GM21528 (cell line): Measurements from ENCODE around the gene ASIC3.
"Not testable (repeated sequence)": the region's sequence is repeated elsewhere in the genome, so short reads cannot be mapped to it uniquely, and the experiment has no call there.

Experiments
- ATAC-seq: cut with Tn5 transposase; IDR thresholded peaks from one replicate; pipeline ENCODE4 v1.9.1; 2021; ENCODE audit warnings: mild to moderate bottlenecking, moderate library complexity; ENCODE audit not compliant: unreplicated experiment, low FRiP score

Gene ASIC3

DNA sequence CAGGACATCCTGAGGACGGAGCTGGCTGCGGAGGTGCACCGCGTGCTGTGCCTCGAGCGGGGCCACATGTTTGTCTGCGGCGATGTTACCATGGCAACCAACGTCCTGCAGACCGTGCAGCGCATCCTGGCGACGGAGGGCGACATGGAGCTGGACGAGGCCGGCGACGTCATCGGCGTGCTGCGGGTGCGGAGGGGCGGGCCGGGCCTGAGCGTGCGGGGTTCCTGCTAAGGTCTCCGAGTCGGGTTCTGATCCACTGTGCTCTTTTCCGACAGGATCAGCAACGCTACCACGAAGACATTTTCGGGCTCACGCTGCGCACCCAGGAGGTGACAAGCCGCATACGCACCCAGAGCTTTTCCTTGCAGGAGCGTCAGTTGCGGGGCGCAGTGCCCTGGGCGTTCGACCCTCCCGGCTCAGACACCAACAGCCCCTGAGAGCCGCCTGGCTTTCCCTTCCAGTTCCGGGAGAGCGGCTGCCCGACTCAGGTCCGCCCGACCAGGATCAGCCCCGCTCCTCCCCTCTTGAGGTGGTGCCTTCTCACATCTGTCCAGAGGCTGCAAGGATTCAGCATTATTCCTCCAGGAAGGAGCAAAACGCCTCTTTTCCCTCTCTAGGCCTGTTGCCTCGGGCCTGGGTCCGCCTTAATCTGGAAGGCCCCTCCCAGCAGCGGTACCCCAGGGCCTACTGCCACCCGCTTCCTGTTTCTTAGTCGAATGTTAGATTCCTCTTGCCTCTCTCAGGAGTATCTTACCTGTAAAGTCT, 34.4 kb upstream of the ASIC3 start:
- ATAC-seq = no peak

- no peak for ATAC-seq
Observed at GRCh38 chr7:151014950-151015349, 33.4 kb upstream of the ASIC3 start.

DNA sequence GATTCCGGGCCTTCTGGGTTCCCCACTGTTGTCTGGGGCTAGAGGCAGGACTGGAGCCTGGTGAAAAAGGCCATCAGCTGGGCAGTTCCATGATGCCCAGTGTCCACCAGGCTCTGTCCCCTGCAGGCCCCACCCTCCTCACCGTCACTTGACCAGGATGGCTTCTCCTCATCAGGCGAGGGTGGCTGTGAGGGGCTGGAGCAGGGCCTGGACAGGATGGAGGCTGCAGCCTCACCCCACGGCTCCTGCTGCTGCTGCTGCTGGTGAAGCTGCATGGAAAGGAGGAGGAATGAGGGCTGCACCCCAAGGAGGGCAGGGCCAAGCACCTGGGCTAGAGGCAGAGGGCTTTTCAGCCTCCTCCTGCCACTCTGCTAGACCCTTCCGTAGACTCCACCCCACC, 32.4 kb upstream of the ASIC3 start:
- no peak for ATAC-seq

DNA sequence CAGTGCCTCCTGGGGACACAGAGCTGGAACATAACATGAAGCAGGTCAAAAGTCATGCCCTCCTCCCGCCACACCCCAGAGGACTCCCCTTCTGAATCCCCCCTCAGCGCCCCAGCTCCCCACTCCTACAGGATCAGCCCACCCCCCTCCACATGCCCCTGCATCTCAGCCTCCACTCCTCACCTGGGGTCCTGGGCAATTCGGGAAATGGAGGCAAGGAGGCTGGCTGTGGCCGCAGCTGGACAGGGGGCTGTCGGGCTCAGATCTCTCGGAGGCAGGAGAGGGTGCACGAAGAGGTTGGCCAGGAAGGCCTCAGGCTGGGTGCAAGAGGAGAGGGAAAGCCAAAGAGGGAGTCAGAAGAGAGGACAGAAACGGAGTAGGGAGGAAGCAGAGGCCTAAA, 31.8 kb upstream of the ASIC3 start:
- no peak for ATAC-seq

GRCh38 chr7:151016942-151017341, 31.4 kb upstream of the ASIC3 start:
- no peak for ATAC-seq

GRCh38 chr7:151017370-151017952, 30.9 kb upstream of the ASIC3 start:
- ATAC-seq = no peak

GRCh38 chr7:151017953-151018420, 30.3 kb upstream of the ASIC3 start:
- no peak for ATAC-seq

- ATAC-seq = no peak
Observed at GRCh38 chr7:151018421-151019129, 29.8 kb upstream of the ASIC3 start.

GRCh38 chr7:151019130-151019447, 29.2 kb upstream of the ASIC3 start:
- ATAC-seq = no peak

DNA sequence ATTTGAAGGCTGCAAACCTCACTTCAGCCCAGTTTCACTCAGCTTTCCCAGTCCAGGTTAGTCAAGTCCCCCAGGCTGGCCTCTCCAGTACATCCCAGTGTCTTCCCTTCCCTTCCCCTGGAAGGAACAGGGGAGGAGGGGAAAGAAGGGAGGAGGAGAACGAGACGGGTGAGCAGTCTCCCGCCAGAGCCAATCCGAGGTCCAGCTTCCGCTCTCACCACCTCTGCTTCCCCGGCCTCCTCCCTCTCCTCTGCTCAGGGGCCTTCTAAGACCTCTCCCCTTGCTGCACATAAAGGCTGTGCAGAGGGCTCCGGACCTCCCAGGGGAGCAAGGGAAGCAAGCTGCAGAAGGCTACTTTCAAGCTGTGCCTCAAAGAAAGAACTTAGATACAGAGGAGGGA, 28.1 kb upstream of the ASIC3 start:
- no peak for ATAC-seq

DNA sequence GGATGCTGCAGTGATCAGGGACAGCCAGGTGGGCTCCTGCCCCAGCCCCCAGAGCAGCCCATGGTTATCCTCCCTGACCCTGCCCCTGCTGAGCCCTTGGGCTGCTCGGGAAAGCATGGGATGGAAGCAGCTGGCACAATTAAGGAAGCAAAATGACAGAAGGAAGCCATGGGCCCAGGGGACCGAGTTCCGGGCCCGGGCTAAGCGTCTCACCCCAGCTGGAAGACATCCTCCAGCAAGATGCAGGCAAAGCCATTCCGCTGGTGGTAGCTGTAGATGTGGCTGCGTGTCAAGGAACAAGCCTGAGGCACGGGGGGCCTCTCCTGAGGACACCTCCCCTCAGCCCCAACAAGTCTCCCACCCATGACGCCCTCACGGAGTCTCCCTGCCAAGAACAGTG, 25.1 kb upstream of the ASIC3 start:
- no peak for ATAC-seq

DNA sequence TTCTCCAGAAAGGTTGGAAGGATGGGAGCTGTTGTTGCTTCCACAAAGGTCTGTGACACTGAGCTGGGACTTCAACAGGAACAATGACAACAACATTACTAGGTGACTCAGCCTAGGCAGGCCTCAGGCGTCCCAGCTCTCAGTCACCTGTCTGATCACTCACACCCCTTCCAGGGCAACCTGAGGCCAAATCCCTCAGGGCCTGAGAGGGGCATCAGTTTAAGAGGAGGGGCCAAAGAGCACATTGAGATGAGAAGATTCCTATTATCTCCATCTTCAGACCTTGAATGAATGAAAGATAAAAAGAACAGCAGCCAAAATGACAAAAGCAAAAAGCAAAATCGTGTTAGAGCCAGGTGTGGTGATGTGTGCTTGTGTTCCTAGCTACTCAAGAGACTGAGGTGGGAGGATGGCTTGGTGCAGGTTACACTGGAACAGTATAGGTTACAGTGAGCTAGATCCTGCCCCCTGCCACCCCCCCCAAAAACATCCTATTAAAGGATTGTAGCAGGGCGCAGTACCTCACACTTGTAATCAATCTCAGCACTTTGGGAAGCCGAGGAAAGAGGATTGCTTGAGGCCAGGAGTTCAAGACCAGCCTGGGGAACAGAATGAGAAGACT, 23.8 kb upstream of the ASIC3 start, which contains the start of gene ATG9B:
Gene ATG9B, minus strand, starts transcription at position 60 of the 622 bp plus-strand sequence. CDS start 71 bp downstream, outside the sequence.
- no peak for ATAC-seq

DNA sequence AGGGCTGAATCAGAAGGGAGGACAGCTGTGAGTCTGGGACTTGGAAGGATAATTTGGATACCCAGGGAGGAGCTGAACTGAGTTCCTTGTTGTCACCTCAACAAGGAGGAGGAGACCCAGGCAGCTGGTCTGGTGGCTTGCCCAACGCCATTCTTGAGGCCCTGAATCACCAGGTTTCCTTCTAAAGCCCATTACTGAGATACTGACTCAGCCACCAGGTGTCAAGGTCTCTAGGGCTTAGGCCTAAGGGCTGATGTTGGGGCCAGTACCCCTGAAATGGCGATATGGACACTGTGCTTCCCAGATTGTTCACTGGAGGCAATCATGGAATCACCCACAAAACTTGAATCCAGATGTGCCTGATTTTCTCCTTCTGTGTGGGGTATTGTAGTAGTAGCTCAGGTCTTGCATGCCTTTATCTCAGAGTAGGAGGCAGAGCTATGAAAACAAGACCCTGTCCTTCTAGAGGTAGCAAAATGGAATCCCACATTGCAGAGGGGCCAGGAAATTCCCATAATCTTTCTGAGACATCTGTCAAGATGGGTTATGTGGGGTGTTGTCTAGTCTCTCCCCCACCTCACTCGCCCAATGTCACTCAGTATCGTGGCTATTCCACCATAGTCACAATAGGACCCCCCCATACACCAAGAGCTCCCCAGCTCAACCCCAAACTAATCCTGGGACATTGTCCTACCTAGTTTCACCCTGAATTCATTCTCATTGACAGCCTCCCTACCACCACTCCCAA, 22.2 kb upstream of the ASIC3 start:
- ATAC-seq = no peak

GRCh38 chr7:151026771-151027727, 21.3 kb upstream of the ASIC3 start:
- not testable (repeated sequence) for ATAC-seq

GRCh38 chr7:151027728-151028130, 20.6 kb upstream of the ASIC3 start:
- ATAC-seq = not testable (repeated sequence)

- ATAC-seq = peak; percentile 97
Observed at GRCh38 chr7:151028131-151028947, 20.0 kb upstream of the ASIC3 start, which contains the start of gene ABCB8. Gene ABCB8 (plus strand): TSS chr7:151028450. CDS start chr7:151028516, 66 bp downstream.

DNA sequence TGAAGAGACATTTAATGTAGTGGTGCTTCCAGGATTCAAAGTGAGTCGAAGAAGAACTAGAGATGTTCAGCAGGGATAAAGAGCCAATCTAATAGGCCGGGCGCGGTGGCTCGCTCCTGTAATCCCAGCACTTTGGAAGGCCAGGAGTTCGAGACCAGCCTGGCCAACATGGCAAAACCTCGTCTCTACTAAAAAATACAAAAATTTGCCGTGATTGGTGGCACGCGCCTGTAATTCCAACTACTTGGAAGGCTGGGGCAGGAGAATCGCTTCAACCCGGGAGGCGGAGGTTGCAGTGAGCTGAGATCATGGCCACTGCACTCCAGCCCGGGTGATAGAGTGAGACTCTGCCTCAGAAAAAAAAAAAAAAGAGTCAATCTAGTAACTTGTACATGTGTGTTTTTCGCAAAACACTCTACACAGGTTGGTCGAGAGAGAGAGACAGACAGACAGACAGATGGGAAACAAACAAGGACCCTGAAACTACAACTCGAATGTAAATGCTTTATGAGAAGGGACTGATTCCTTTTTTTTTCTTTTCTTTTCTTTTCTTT, 19.3 kb upstream of the ASIC3 start:
- no peak for ATAC-seq

GRCh38 chr7:151031011-151031410, 17.3 kb upstream of the ASIC3 start:
- ATAC-seq = no peak
